ENCODE results near the gene CADM1. TPM values are rescaled to one million over a fixed set of nuclear protein-coding genes. Genes with fewer than 3 reads are reported as not detected.

Gene CADM1
- total RNA-seq, 4 donors from 2014 or later: 7.4 to 61.5 (median 28.5) TPM

- Histone ChIP-seq H3K27ac (no peak overlapping the region), H3K4me3 (no peak overlapping the region), H3K4me1 (no peaks in the 10 kb centered on the region), H3K36me3 (no peaks in the 10 kb centered on the region), H3K9me3 (no peaks in the 10 kb centered on the region), H3K27me3 (no peaks in the 10 kb centered on the region)
- intact Hi-C loops (cut with DNase I; ENCODE audit: low total_unique reads): no loop called here
- TF ChIP-seq CTCF (IDR thresholded peaks at IDR 0.05) (no peak), POLR2A (IDR thresholded peaks at IDR 0.05) (no peak)
- DNase-seq: no peak
These were observed 368.3 kb downstream of the CADM1 start for GRCh38 chr11:115135936-115136335.

GRCh38 chr11:115134926-115135325 lies 369.3 kb downstream of the CADM1 start:
- Histone ChIP-seq H3K36me3 (no peaks in the 10 kb centered on the region), H3K27me3 (no peaks in the 10 kb centered on the region), H3K4me3 (no peak overlapping the region), H3K9me3 (no peaks in the 10 kb centered on the region), H3K4me1 (no peaks in the 10 kb centered on the region), H3K27ac (no peak overlapping the region)
- no peak for DNase-seq
- intact Hi-C loops (cut with DNase I; ENCODE audit: low total_unique reads): no loop called here
- no peak for TF ChIP-seq POLR2A (IDR thresholded peaks at IDR 0.05)
- TF ChIP-seq CTCF (IDR thresholded peaks at IDR 0.05): no peak

GRCh38 chr11:115133475-115134209 lies 370.6 kb downstream of the CADM1 start:
- DNase-seq: no peak
- no peak overlapping the region for H3K4me3 ChIP-seq
- no peaks in the 10 kb centered on the region for H3K4me1 ChIP-seq
- TF ChIP-seq POLR2A (IDR thresholded peaks at IDR 0.05): no peak
- no peak for TF ChIP-seq CTCF (IDR thresholded peaks at IDR 0.05)
- H3K27me3 ChIP-seq: no peaks in the 10 kb centered on the region
- no peaks in the 10 kb centered on the region for H3K9me3 ChIP-seq
- H3K27ac ChIP-seq: no peak overlapping the region
- H3K36me3 ChIP-seq: no peaks in the 10 kb centered on the region
- intact Hi-C loops (cut with DNase I; ENCODE audit: low total_unique reads): no loop called here

- no peaks in the 10 kb centered on the region for H3K9me3 ChIP-seq
- no peak for DNase-seq
- no peak overlapping the region for H3K27ac ChIP-seq
- no peaks in the 10 kb centered on the region for H3K4me1 ChIP-seq
- TF ChIP-seq CTCF (IDR thresholded peaks at IDR 0.05): no peak
- TF ChIP-seq POLR2A (IDR thresholded peaks at IDR 0.05): no peak
- no peaks in the 10 kb centered on the region for H3K27me3 ChIP-seq
- intact Hi-C loops (cut with DNase I; ENCODE audit: low total_unique reads): no loop called here
- H3K36me3 ChIP-seq: no peaks in the 10 kb centered on the region
- H3K4me3 ChIP-seq: no peak overlapping the region
These were observed 371.6 kb downstream of the CADM1 start for GRCh38 chr11:115132436-115133228.
